Measurements from ENCODE around the gene UROC1.

UROC1 gene

GRCh38 chr3:126480861-126481260, 36.7 kb downstream of the UROC1 start:
- Mint-ChIP-seq H3K27me3 (ENCODE audit: low read depth) (no peaks in the 10 kb centered on the region), H3K9me3 (no peaks in the 10 kb centered on the region), H3K36me3 (ENCODE audit: low read depth) (no peaks in the 10 kb centered on the region), H3K27ac (no peak overlapping the region), H3K4me3 (no peak overlapping the region), H3K4me1 (ENCODE audit: low read depth) (peaks cover 4% of the 10 kb centered on the region)

GRCh38 chr3:126480206-126480605, 37.4 kb downstream of the UROC1 start:
- H3K27ac Mint-ChIP-seq: no peak overlapping the region
- peaks cover 4% of the 10 kb centered on the region for H3K4me1 Mint-ChIP-seq (ENCODE audit: low read depth)
- no peaks in the 10 kb centered on the region for H3K27me3 Mint-ChIP-seq (ENCODE audit: low read depth)

GRCh38 chr3:126479642-126480041, 37.9 kb downstream of the UROC1 start:
- H3K27me3 Mint-ChIP-seq (ENCODE audit: low read depth): no peaks in the 10 kb centered on the region
- no peaks in the 10 kb centered on the region for H3K36me3 Mint-ChIP-seq (ENCODE audit: low read depth)
- H3K9me3 Mint-ChIP-seq: no peaks in the 10 kb centered on the region
- no peak overlapping the region for H3K4me3 Mint-ChIP-seq
- H3K4me1 Mint-ChIP-seq (ENCODE audit: low read depth): peaks cover 4% of the 10 kb centered on the region
- no peak overlapping the region for H3K27ac Mint-ChIP-seq

More at GRCh38 chr3:126480206-126480605, 37.4 kb downstream of the UROC1 start:
- Mint-ChIP-seq H3K36me3 (ENCODE audit: low read depth) (no peaks in the 10 kb centered on the region), H3K4me3 (no peak overlapping the region), H3K9me3 (no peaks in the 10 kb centered on the region)

- no peaks in the 10 kb centered on the region for H3K9me3 Mint-ChIP-seq
- H3K4me3 Mint-ChIP-seq: no peak overlapping the region
- no peaks in the 10 kb centered on the region for H3K36me3 Mint-ChIP-seq (ENCODE audit: low read depth)
- H3K27ac Mint-ChIP-seq: no peak overlapping the region
- peaks cover 12% of the 10 kb centered on the region for H3K4me1 Mint-ChIP-seq (ENCODE audit: low read depth)
- H3K27me3 Mint-ChIP-seq (ENCODE audit: low read depth): no peaks in the 10 kb centered on the region
These were observed 38.8 kb downstream of the UROC1 start for GRCh38 chr3:126478581-126479310.

- no peaks in the 10 kb centered on the region for H3K9me3 Mint-ChIP-seq
- H3K36me3 Mint-ChIP-seq (ENCODE audit: low read depth): peaks cover 11% of the 10 kb centered on the region
- peak overlapping the region; percentile 52 for H3K27ac Mint-ChIP-seq
- peaks cover 29% of the 10 kb centered on the region for H3K4me1 Mint-ChIP-seq (ENCODE audit: low read depth)
- peak overlapping the region; percentile 81 for H3K4me3 Mint-ChIP-seq
- H3K27me3 Mint-ChIP-seq (ENCODE audit: low read depth): no peaks in the 10 kb centered on the region
These were observed 40.6 kb downstream of the UROC1 start for GRCh38 chr3:126477061-126477380.

GRCh38 chr3:126476166-126477060, 41.2 kb downstream of the UROC1 start:
- H3K36me3 Mint-ChIP-seq (ENCODE audit: low read depth): peaks cover 11% of the 10 kb centered on the region
- peak overlapping the region; percentile 79 for H3K27ac Mint-ChIP-seq
- no peaks in the 10 kb centered on the region for H3K27me3 Mint-ChIP-seq (ENCODE audit: low read depth)
- H3K4me1 Mint-ChIP-seq (ENCODE audit: low read depth): peaks cover 29% of the 10 kb centered on the region
- H3K4me3 Mint-ChIP-seq: peak overlapping the region; percentile 81
- no peaks in the 10 kb centered on the region for H3K9me3 Mint-ChIP-seq

GRCh38 chr3:126475413-126476114, 42.0 kb downstream of the UROC1 start, which contains the start of gene ZXDC:
Gene ZXDC, minus strand, starts transcription at chr3:126475891. Its CDS starts 26 bp downstream, at chr3:126475865.
- Mint-ChIP-seq H3K4me3 (peak within 1 kb of the TSS; percentile 94), H3K4me1 (ENCODE audit: low read depth) (peaks cover 31% of the 10 kb centered on the region), H3K9me3 (no peaks in the 10 kb centered on the region), H3K27me3 (ENCODE audit: low read depth) (no peaks in the 10 kb centered on the region), H3K36me3 (ENCODE audit: low read depth) (peaks cover 18% of the 10 kb centered on the region), H3K27ac (peak within 1 kb of the TSS; percentile 85)

GRCh38 chr3:126474498-126475412, 42.8 kb downstream of the UROC1 start:
- peaks cover 26% of the 10 kb centered on the region for H3K36me3 Mint-ChIP-seq (ENCODE audit: low read depth)
- H3K4me3 Mint-ChIP-seq: peak overlapping the region; percentile 94
- H3K4me1 Mint-ChIP-seq (ENCODE audit: low read depth): peaks cover 31% of the 10 kb centered on the region
- no peaks in the 10 kb centered on the region for H3K9me3 Mint-ChIP-seq
- no peaks in the 10 kb centered on the region for H3K27me3 Mint-ChIP-seq (ENCODE audit: low read depth)
- peak overlapping the region; percentile 85 for H3K27ac Mint-ChIP-seq

- H3K4me3 Mint-ChIP-seq: peak overlapping the region; percentile 50
- H3K4me1 Mint-ChIP-seq (ENCODE audit: low read depth): peaks cover 38% of the 10 kb centered on the region
- H3K36me3 Mint-ChIP-seq (ENCODE audit: low read depth): peaks cover 37% of the 10 kb centered on the region
- H3K9me3 Mint-ChIP-seq: no peaks in the 10 kb centered on the region
- peak overlapping the region; percentile 9 for H3K27ac Mint-ChIP-seq
- no peaks in the 10 kb centered on the region for H3K27me3 Mint-ChIP-seq (ENCODE audit: low read depth)
These were observed 44.0 kb downstream of the UROC1 start for GRCh38 chr3:126473292-126474168.

- peak overlapping the region; percentile 11 for H3K27ac Mint-ChIP-seq
- no peaks in the 10 kb centered on the region for H3K9me3 Mint-ChIP-seq
- peaks cover 39% of the 10 kb centered on the region for H3K36me3 Mint-ChIP-seq (ENCODE audit: low read depth)
- H3K4me3 Mint-ChIP-seq: peak overlapping the region; percentile 50
- peaks cover 42% of the 10 kb centered on the region for H3K4me1 Mint-ChIP-seq (ENCODE audit: low read depth)
- H3K27me3 Mint-ChIP-seq (ENCODE audit: low read depth): no peaks in the 10 kb centered on the region
These were observed 45.1 kb downstream of the UROC1 start for GRCh38 chr3:126472277-126473006.

- Mint-ChIP-seq H3K36me3 (ENCODE audit: low read depth) (peaks cover 56% of the 10 kb centered on the region), H3K4me3 (no peak overlapping the region), H3K27ac (no peak overlapping the region), H3K27me3 (ENCODE audit: low read depth) (no peaks in the 10 kb centered on the region), H3K4me1 (ENCODE audit: low read depth) (peaks cover 39% of the 10 kb centered on the region), H3K9me3 (no peaks in the 10 kb centered on the region)
These were observed 48.1 kb downstream of the UROC1 start for GRCh38 chr3:126469479-126469878.

GRCh38 chr3:126468028-126468891, 49.3 kb downstream of the UROC1 start:
- peaks cover 60% of the 10 kb centered on the region for H3K36me3 Mint-ChIP-seq (ENCODE audit: low read depth)
- no peak overlapping the region for H3K4me3 Mint-ChIP-seq
- no peaks in the 10 kb centered on the region for H3K9me3 Mint-ChIP-seq
- H3K27me3 Mint-ChIP-seq (ENCODE audit: low read depth): no peaks in the 10 kb centered on the region
- peaks cover 28% of the 10 kb centered on the region for H3K4me1 Mint-ChIP-seq (ENCODE audit: low read depth)
- no peak overlapping the region for H3K27ac Mint-ChIP-seq

All from T-helper 1 cell treated with Interleukin-12 subunit alpha and Interleukin-12 subunit beta and Interleukin-4 antibody, amounts not matched to agents 30 μg/mL and 1 μg/mL, for 36 hours (primary cell).